Keratinocyte (primary cell): ENCODE data around the gene CNTNAP5.

Experiments used
- CTCF ChIP-seq, 3 experiments: IDR thresholded peaks in 1 of 3; conservative IDR thresholded peaks in 1 of 3; optimal IDR thresholded peaks in 1 of 3; 2 replicates in 2 of 3; 3 replicates in 1 of 3; pipeline versions ENCODE3 to v1.5.1; 2011; ENCODE audit warnings: low read length in 3 of 3, mild to moderate bottlenecking in 3 of 3, moderate library complexity in 2 of 3, control low read depth in 1 of 3, inconsistent platforms in 1 of 3; ENCODE audit not compliant: insufficient read depth in 2 of 3; ENCODE audit errors: extremely low read depth in 1 of 3
- EZH2 ChIP-seq: IDR thresholded peaks from one replicate; pipeline ENCODE4 v1.6.1; 2012; ENCODE audit warnings: inconsistent platforms, mild to moderate bottlenecking, low read length, moderate library complexity

DNA sequence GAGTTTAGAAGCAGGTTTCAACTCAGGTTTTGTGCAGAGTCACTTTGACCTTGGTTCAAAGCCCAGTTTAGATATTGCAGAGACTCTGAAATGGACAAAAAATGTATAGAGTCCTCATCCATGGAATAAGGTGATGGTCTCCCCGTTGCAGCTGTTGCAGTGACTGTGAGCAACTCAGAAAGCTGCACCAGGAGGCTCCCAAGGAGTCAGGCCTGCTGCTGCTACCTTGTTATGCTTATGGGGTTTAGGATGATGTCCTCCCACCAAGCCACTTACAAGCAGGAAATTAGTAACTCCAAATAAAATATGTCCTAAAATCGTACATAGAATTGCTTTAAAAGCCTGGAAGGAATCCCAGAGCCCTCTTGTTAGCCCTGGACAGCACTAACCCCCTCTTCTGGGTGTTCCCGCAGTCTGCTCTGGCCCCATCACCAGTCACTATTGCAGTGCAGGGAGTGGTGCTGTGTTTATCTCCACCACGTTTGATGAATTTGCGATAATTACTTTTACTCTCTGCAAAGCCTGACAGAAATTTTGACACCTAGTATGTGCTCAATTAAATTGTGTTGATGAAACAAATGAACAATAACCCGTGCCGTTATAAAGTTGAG, 189.0 kb downstream of the CNTNAP5 start:
- TF ChIP-seq CTCF (optimal IDR thresholded peaks at IDR 0.05 in 1 of 3, IDR thresholded peaks at IDR 0.05 in 1 of 3, conservative IDR thresholded peaks at IDR 0.05 in 1 of 3; ENCODE audit: extremely low read depth in 1 of 3, insufficient read depth in 2 of 3, low read length in 3 of 3) (no peak), EZH2 (no peak)
